RPMI7951 (cell line): Measurements from ENCODE around the gene ADAM12. TPM values are rescaled to one million over a fixed set of nuclear protein-coding genes. Genes with fewer than 3 reads are reported as not detected.
A peak's percentile ranks its signal among the peaks of the same experiment; 100 is the strongest.
"Not testable (repeated sequence)": the region's sequence is repeated elsewhere in the genome, so short reads cannot be mapped to it uniquely, and the experiment has no call there.

Experiments
- DNase-seq: peaks from one replicate; pipeline ENCODE4 v3.0.0-alpha.2; 2012; ENCODE audit warnings: low read depth
- total RNA-seq: library from RNA; depleted of rRNA; stranded (reverse); fragments of >200 nt; shearing (Covaris generic); gene quantifications from 2 replicates; pipeline ENCODE4 v1.2.3, GENCODE V29; 2014

The ADAM12 gene
- total RNA-seq, 1 experiment from 2014 or later, result 34.8 TPM

DNA sequence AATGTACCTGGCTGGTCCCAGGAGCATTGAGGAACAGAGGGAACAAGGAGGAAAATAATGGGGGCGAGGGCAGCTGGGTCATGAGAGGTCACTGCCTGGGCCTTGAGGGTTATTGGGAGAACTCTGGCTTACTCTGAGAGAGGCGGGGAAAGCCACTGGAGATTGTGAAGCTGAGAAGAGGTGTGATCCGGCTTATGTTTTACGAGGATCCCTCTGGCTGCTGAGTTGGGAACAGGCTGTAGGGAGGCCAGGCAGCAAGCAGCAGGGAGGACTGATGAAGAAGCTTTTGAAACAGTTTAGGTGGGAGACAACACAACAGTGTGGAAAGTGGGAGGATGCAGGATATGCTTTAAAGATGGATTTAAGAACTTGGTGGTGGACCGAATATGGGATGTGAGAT, 404.6 kb downstream of the ADAM12 start:
- no peak for DNase-seq

GRCh38 chr10:125983161-125983560, 405.1 kb downstream of the ADAM12 start:
- no peak for DNase-seq

DNA sequence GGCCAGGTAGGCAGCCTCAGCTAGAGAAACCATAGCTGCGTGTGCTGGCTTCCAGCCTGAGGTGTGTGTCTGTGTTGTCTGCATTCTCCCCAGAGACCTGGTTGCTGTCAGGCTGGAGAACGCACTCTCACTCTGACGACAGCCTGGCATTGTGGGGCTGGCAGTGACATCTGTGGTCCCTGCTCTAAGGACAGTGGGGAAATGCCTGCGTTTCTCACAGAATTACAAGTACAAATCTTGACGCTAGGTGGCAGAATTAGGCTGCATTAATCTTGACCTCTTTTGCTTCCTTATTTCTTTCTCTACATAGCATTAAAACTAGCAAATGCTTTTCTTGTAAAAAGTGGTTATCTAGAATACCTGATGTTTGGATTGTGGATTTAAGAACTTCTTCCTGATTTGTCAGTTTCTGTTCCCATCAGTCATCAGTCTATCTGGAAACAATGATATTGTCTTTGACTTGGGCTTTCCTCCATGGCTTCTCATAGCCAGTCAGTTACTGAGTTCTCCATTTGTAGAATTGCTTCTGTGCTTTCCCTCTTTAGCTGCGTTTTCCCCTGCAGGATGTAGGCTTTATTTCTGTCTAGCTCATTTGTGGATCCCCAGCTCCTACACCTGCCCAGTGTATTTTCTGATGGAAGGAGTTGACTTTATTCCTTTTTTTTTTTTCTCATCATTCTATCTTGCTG, 405.9 kb downstream of the ADAM12 start:
- DNase-seq, result peak; percentile 71

GRCh38 chr10:125980521-125981035, 407.7 kb downstream of the ADAM12 start:
- DNase-seq, result no peak

DNA sequence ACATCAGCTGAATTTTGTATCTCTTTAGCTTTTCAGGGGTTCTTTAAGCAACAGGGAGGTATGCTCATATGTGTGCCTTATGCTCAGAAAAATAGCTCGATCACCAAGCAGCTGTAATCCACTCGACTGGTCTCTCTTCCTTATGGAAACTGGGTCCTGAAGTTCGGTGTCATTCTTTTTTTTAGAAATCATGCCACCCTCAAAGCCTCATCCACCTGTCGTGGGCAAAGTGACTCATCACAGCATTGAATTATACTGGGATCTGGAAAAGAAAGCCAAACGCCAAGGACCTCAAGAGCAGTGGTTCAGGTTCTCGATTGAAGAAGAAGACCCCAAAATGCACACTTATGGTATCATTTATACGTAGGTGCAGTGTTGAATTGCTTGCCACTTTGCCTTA, 408.3 kb downstream of the ADAM12 start:
- DNase-seq, result no peak

GRCh38 chr10:125976960-125977605, 411.2 kb downstream of the ADAM12 start:
- no peak for DNase-seq

- not testable (repeated sequence) for DNase-seq
These were observed 418.1 kb downstream of the ADAM12 start for GRCh38 chr10:125970077-125970630.

- DNase-seq, result no peak
These were observed 420.7 kb downstream of the ADAM12 start for GRCh38 chr10:125967533-125967932.

DNA sequence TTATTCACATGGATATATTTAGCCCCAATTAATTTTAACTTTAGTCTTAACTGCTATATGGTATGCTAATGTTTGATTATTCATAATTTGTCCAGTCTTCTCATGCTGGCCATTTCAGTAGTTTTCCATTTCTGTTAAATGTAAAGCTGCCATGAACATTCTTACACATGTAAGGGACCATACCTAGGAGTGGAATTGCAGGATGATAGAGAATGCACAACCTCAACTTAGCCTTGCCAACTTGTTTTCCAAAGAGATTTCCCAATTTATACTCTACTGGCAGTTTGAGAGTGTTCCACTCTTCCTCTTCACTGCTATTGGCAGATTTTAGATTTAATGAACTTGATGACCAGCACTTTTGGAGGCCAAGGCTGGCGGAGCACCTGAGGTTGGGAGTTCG, 423.7 kb downstream of the ADAM12 start:
- no peak for DNase-seq
